ENCODE data around the gene CCDC88C. TPM values are rescaled to one million over a fixed set of nuclear protein-coding genes. Genes with fewer than 3 reads are reported as not detected.

CCDC88C gene
- total RNA-seq, 1 donor from 2014 or later, result 9.2 TPM

- H3K4me1 ChIP-seq, result no peaks in the 10 kb centered on the region
- TF ChIP-seq CTCF (IDR thresholded peaks at IDR 0.05), result no peak
- intact Hi-C loops (cut with DNase I), result no loop called here
- no peaks in the 10 kb centered on the region for H3K9me3 ChIP-seq
- no peak overlapping the region for H3K27ac ChIP-seq
- H3K27me3 ChIP-seq, result no peaks in the 10 kb centered on the region
- H3K4me3 ChIP-seq, result no peak overlapping the region
- no peaks in the 10 kb centered on the region for H3K36me3 ChIP-seq
- no peak for DNase-seq (ENCODE audit: low spot score in 2 of 2)
Measured at GRCh38 chr14:91307046-91307445, 110.6 kb downstream of the CCDC88C start.

GRCh38 chr14:91306547-91306946, 111.1 kb downstream of the CCDC88C start:
- no peak for DNase-seq (ENCODE audit: low spot score in 2 of 2)
- no peaks in the 10 kb centered on the region for H3K9me3 ChIP-seq
- H3K4me3 ChIP-seq, result no peak overlapping the region
- no peaks in the 10 kb centered on the region for H3K4me1 ChIP-seq
- H3K36me3 ChIP-seq, result no peaks in the 10 kb centered on the region
- H3K27ac ChIP-seq, result no peak overlapping the region
- intact Hi-C loops (cut with DNase I), result no loop called here
- no peaks in the 10 kb centered on the region for H3K27me3 ChIP-seq
- TF ChIP-seq CTCF (IDR thresholded peaks at IDR 0.05), result no peak

GRCh38 chr14:91305650-91306431, 111.8 kb downstream of the CCDC88C start:
- H3K27ac ChIP-seq, result no peak overlapping the region
- intact Hi-C loops (cut with DNase I), result no loop called here
- no peaks in the 10 kb centered on the region for H3K9me3 ChIP-seq
- H3K4me3 ChIP-seq, result no peak overlapping the region
- TF ChIP-seq CTCF (IDR thresholded peaks at IDR 0.05), result no peak
- DNase-seq (ENCODE audit: low spot score in 2 of 2), result no peak
- H3K4me1 ChIP-seq, result no peaks in the 10 kb centered on the region
- H3K36me3 ChIP-seq, result no peaks in the 10 kb centered on the region
- H3K27me3 ChIP-seq, result no peaks in the 10 kb centered on the region

GRCh38 chr14:91303924-91304229, 113.7 kb downstream of the CCDC88C start:
- no peaks in the 10 kb centered on the region for H3K9me3 ChIP-seq
- no peaks in the 10 kb centered on the region for H3K4me1 ChIP-seq
- no peaks in the 10 kb centered on the region for H3K27me3 ChIP-seq
- H3K4me3 ChIP-seq, result no peak overlapping the region
- H3K27ac ChIP-seq, result no peak overlapping the region
- no peak for DNase-seq (ENCODE audit: low spot score in 2 of 2)
- H3K36me3 ChIP-seq, result no peaks in the 10 kb centered on the region
- TF ChIP-seq CTCF (IDR thresholded peaks at IDR 0.05), result no peak
- intact Hi-C loops (cut with DNase I), result no loop called here

- no peak for DNase-seq (ENCODE audit: low spot score in 2 of 2)
- Histone ChIP-seq H3K27me3 (no peaks in the 10 kb centered on the region), H3K4me1 (peaks cover 0 to 3% of the 10 kb centered on the region in 2 donors), H3K27ac (no peak overlapping the region), H3K4me3 (no peak overlapping the region), H3K36me3 (no peaks in the 10 kb centered on the region), H3K9me3 (no peaks in the 10 kb centered on the region)
- intact Hi-C loops (cut with DNase I), result no loop called here
- TF ChIP-seq CTCF (IDR thresholded peaks at IDR 0.05), result no peak
Measured at GRCh38 chr14:91303091-91303923, 114.3 kb downstream of the CCDC88C start.

All from ascending aorta (tissue), 2 donors.